ENCODE measurements around the gene BAX.

Gene BAX

DNA sequence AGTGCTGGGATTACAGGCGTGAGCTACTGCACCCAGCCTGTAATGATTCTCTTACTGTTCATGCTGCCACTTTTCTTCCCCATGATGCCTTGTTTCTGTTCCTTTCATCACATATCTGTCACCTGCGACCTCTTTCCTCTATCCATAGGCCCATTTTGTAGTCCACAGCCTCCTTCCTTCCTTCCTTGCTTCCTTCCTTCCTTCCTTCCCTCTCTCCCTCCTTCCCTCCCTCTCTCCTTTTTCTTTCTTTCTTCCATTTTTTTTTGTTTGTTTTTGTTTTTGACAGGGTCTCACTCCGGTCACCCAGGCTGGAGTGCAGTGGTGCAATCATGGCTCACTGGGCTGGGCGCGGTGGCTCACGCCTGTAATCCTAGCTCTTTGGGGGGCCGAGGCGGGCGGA, 34.2 kb downstream of the BAX start:
- no peak for DNase-seq

DNA sequence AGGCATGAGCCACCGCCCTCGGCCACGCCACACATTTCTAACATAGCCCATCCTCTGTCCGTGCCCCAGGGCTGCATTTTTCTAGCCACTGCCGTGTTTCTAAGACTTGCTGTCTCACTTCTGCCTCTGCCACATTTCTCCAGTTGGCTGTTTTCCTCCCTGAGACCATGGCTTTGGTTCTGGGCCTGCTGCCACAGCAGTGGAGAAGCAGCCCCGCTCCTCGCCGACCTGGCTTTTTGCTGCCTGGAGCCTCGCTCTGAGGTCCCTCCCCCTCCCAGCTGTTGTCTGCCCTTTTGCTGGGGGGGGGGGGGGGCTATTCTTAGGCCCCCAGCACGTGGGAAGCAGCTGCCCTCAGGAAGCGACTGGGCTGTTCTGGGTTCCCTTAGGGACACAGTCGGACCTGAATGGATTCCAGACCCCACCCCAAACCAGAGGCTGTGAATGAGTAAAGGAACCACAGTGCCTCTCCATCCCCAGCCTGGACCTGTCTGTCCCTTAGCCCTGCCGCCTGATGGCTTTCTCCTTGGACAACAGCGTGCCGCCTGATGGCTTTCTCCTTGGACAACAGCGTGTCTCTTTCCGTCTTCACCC, 35.1 kb downstream of the BAX start:
- no peak for DNase-seq

- no peak for DNase-seq
Observed at GRCh38 chr19:48990400-48990799, 35.7 kb downstream of the BAX start.

- no peak for DNase-seq
Observed at GRCh38 chr19:48991011-48991609, 36.4 kb downstream of the BAX start.

GRCh38 chr19:48991873-48992580, 37.4 kb downstream of the BAX start:
- peak; percentile 38 to 63 for DNase-seq

- no peak for DNase-seq
Observed at GRCh38 chr19:48992581-48993174, 38.0 kb downstream of the BAX start.

DNA sequence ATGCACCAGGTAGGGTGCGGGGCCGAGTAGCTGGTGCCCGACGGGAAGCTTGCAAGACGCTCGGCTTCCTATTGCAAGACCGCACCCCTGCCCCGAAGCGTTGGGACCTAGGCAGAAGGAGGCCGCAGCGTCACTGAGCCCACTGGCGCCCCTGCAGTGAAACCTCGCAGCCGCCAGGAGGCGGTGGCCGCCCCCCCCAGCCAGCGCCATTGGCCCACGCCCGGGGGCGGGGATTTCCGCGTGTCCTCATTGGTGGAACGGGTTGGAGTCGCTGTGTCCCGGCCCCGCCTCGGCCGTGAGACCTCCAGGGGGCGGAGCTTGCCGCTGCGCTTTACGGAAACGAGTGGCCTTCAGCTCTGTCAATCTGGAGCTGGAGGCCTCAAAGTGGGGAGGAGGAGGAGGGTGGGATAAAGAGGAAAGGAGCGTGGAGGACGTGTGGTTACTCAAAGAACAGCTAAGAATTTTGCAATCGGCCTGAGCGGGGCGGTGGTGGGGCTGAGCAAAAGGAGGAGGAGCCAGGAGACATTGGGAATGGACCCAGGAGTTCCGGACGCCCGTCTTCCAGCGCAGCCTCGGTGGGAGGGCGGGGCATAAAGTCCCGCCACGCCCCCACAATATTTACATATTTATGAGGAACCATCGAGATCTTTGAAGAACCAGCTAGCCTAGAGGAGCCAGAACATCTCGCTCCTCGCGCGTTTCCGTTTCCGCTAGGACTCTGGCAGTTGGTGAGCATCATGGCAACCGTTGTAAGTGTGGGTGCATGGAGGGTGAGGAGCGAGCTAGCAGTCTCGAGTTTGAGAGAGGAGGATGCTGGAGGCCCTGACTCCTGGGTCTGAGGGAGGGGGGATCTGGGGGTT, 38.7 kb downstream of the BAX start, which contains the start of the genes GYS1 and RUVBL2:
Gene GYS1, minus strand, starts transcription at position 135 of the 860 bp plus-strand sequence. CDS start 197 bp downstream, outside the sequence.
Gene RUVBL2, plus strand, starts transcription at position 713 of the 860 bp plus-strand sequence. Its CDS starts 25 bp downstream, at position 738.
- DNase-seq, result peak; percentile 97 to 100

DNA sequence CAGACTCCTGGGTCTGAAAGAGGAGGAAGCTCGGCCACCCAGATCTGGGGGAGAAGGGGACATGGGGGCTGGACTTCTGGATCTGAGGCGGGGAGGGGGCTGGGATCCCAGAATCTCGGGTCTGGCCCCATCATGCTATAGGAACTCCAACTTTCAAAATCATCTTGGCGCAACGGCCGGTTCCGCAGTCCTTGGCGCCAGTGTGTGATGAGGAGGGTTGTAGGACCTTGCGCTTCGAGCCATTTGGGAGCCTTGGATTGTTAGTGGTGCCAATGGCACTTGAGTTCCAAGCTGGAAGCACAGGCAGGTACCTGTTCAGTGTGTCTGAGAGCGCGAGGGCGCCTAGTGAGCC, 39.3 kb downstream of the BAX start:
- DNase-seq, result no peak

DNA sequence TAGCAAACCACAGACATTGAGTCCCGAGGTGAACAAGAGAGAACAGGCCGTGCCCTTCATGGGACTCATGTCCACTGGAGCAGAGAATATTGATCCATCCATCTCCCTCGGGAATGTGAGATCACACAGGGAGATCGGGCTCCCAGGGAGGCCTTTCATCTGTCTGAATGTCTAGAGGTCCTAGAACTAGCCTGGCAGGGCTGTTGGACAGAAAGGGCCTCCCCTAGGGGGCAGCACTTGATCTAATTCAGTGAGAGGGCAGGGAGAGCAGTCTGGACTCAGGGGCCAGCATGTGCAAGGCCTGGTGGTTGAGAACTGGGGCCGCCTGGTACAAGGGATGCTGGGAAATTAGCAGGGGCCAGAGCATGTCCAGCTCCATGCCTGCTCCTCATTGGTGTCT, 43.3 kb downstream of the BAX start:
- peak in 1 of 2 experiments; percentile 42 for DNase-seq

DNA sequence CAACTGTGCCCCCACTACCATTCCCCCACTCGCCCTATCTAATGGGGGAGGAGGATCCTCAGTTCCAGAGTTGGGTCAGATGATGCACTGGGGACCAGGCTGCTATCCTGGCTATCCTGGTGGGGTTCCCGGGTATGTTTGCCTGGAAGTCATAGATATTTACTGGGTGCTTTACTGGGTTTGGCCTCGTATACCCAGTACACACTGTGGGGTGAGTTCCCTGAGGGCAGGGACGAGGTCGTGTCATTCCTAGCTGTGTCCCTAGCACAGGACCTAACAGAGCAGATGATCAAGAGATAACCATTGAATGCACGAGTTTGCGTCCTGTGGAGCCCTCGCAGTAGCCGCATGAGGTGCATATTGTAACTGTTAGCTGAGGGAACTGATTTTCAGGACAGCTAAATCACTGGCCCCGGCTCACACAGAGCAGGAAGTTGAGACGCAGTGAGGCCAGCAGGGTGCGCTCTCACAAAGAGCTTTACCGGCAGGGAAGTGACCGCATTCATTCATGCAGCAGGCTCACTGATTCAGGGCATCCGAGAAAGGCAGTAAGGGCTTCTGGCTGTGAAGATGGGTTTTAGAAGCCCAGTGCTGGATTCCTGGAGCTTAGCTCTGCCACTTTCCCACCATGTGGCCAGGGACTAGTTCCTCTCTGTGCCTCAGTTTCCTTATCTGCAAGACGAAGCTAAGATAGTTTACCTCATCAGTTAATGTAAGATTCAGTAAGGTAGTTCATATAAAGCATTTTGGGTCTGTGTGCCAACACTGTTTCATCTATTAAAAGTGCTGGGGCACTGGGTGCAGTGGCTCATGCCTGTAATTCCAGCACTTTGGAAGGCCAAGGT, 45.0 kb downstream of the BAX start:
- peak in 1 of 2 experiments; percentile 16 for DNase-seq

GRCh38 chr19:49004133-49004532, 49.5 kb downstream of the BAX start:
- DNase-seq, result no peak

DNA sequence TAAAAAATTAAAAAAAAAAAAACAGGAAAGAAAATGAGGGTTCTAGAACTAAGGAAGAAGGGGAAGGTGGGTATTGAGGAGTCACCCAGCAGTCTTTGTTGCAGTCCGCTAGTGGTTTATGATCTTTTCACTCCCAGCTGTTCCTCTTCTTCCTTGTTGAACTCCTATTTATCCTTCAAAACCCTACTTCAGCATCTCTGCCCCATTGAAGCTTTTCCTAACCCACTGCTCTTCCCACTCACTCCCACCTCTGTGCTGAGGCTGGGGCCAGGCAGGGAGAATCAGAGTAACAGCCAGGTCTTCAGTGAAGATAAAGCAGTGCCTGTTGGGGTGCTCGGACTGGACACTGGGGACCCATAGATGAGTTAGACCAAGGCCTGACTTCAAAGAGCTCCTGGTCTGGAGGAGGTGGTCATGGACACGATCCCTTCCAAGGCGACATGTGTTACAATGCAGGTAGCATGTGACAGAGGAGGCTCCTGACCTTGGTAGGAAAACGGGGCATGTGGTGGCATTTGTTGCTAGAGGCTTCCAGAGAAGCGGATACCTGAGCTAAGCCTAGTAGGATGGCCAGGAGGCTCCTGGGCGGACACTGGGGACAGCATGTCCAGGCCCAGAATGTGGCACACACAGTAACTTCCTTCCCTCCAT, 50.4 kb downstream of the BAX start:
- DNase-seq, result no peak

GRCh38 chr19:49006905-49007304, 52.2 kb downstream of the BAX start:
- no peak for DNase-seq

- no peak for DNase-seq
Observed at GRCh38 chr19:49009828-49010227, 55.2 kb downstream of the BAX start.

DNA sequence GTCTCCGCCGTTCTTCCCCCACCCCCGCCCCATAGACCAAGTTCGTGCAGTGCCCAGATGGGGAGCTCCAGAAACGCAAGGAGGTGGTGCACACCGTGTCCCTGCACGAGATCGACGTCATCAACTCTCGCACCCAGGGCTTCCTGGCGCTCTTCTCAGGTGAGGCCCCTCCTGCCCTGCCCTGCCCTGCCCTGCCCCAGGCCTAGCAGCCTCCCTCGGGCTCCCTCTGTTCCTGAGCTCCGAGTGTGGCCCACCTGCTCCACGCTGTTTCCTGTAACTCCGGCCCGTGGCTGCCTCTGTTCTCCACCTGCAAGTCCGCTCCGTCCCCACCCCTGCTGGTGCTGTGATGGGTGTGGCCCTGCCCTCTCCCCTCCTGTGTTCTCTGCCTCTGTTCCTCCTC, 55.8 kb downstream of the BAX start:
- no peak for DNase-seq

- no peak for DNase-seq
Observed at GRCh38 chr19:49011194-49011593, 56.5 kb downstream of the BAX start.

Data from NCI-H446 (cell line).